Trophoblast cell (in vitro differentiated cells and primary cell): Measurements from ENCODE around the gene CPN2.

ENCODE experiments used
- DNase-seq, 2 donors: peaks; one replicate each; pipeline ENCODE4 v3.0.0-alpha.2; 2016
- H2AFZ ChIP-seq: 2 replicates; pipeline ENCODE4 v1.6.1; 2013; ENCODE audit warnings: low read length, moderate library complexity, mild to moderate bottlenecking; ENCODE audit not compliant: insufficient read depth, poor library complexity
- H2AK5ac ChIP-seq: 2 replicates; pipeline ENCODE4 v1.6.1; 2013; ENCODE audit warnings: mild to moderate bottlenecking, low read length
- H2BK120ac ChIP-seq: 2 replicates; pipeline ENCODE4 v1.6.1; 2013; ENCODE audit warnings: low read length, mild to moderate bottlenecking, moderate library complexity; ENCODE audit not compliant: insufficient read depth, poor library complexity
- H2BK12ac ChIP-seq: 2 replicates; pipeline ENCODE4 v1.6.1; 2013; ENCODE audit warnings: mild to moderate bottlenecking, low read length, moderate library complexity
- H2BK5ac ChIP-seq: 2 replicates; pipeline ENCODE4 v1.6.1; 2013; ENCODE audit warnings: low read length, low read depth, moderate library complexity, mild to moderate bottlenecking; ENCODE audit not compliant: poor library complexity
- H3K14ac ChIP-seq: 2 replicates; pipeline ENCODE4 v1.6.1; 2013; ENCODE audit warnings: mild to moderate bottlenecking, low read length
- H3K18ac ChIP-seq: 2 replicates; pipeline ENCODE4 v1.6.1; 2013; ENCODE audit warnings: mild to moderate bottlenecking, low read length
- H3K23ac ChIP-seq: 2 replicates; pipeline ENCODE4 v1.6.1; 2013; ENCODE audit warnings: low read length
- H3K27ac ChIP-seq: 2 replicates; pipeline ENCODE4 v1.5.1; 2013; ENCODE audit warnings: low read depth, mild to moderate bottlenecking, inconsistent platforms, low read length, moderate library complexity
- H3K27me3 ChIP-seq: 2 replicates; pipeline ENCODE4 v1.6.1; 2013; ENCODE audit warnings: inconsistent platforms, mild to moderate bottlenecking, low read length, moderate library complexity; ENCODE audit not compliant: insufficient read depth
- H3K36me3 ChIP-seq, 2 experiments: 1 replicate in 1 of 2; 2 replicates in 1 of 2; pipeline ENCODE4 v1.6.1; 2013; ENCODE audit warnings: low read length in 2 of 2, mild to moderate bottlenecking in 2 of 2, moderate library complexity in 1 of 2; ENCODE audit not compliant: insufficient read depth in 2 of 2, control insufficient read depth in 1 of 2
- H3K4ac ChIP-seq: 2 replicates; pipeline ENCODE4 v1.6.1; 2013; ENCODE audit warnings: low read depth, mild to moderate bottlenecking, low read length, moderate library complexity
- H3K4me1 ChIP-seq, 2 experiments: 1 replicate in 1 of 2; 2 replicates in 1 of 2; pipeline ENCODE4 v1.6.1; 2013; ENCODE audit warnings: low read length in 2 of 2, mild to moderate bottlenecking in 2 of 2, moderate library complexity in 1 of 2; ENCODE audit not compliant: insufficient read depth in 2 of 2, control insufficient read depth in 1 of 2
- H3K4me2 ChIP-seq: 2 replicates; pipeline ENCODE4 v1.6.1; 2013; ENCODE audit warnings: inconsistent platforms, mild to moderate bottlenecking, low read length, moderate library complexity
- H3K4me3 ChIP-seq: 2 replicates; pipeline ENCODE4 v1.5.1; 2013; ENCODE audit warnings: mild to moderate bottlenecking, low read depth, low read length, inconsistent platforms
- H3K79me1 ChIP-seq: one replicate; pipeline ENCODE4 v1.6.1; 2013; ENCODE audit warnings: low read length
- H3K79me2 ChIP-seq: 2 replicates; pipeline ENCODE4 v1.6.1; 2013; ENCODE audit warnings: low read length, mild to moderate bottlenecking; ENCODE audit not compliant: control insufficient read depth, insufficient read depth, poor library complexity
- H3K9ac ChIP-seq: 2 replicates; pipeline ENCODE4 v1.6.1; 2013; ENCODE audit warnings: mild to moderate bottlenecking, low read length
- H3K9me3 ChIP-seq: 2 replicates; pipeline ENCODE4 v1.6.1; 2013; ENCODE audit warnings: low read depth, mild to moderate bottlenecking, control low read depth, inconsistent platforms, low read length; ENCODE audit not compliant: insufficient read depth
- H4K12ac ChIP-seq: 2 replicates; pipeline ENCODE4 v1.6.1; 2013; ENCODE audit warnings: low read depth, mild to moderate bottlenecking, low read length, moderate library complexity
- H4K8ac ChIP-seq: 2 replicates; pipeline ENCODE4 v1.6.1; 2013; ENCODE audit warnings: low read depth, mild to moderate bottlenecking, low read length, moderate library complexity
- H4K91ac ChIP-seq: one replicate; pipeline ENCODE4 v1.6.1; 2013; ENCODE audit warnings: low read depth, mild to moderate bottlenecking, low read length, moderate library complexity
- WGBS: extraction: QIAGEN DNeasy Blood & Tissue Kit; methylation state at CpG from one replicate; pipeline ENCODE4 v1.1.7; 2013; ENCODE audit warnings: missing lambda C conversion rate; ENCODE audit not compliant: insufficient read length, insufficient coverage; ENCODE audit errors: extremely low coverage; 5-methylcytosine and 5-hydroxymethylcytosine counted together

CPN2 gene

GRCh38 chr3:194381460-194381875 lies 30.3 kb upstream of the CPN2 start:
- DNase-seq = no peak
- H2BK12ac ChIP-seq = no peak overlapping the region
- no peak overlapping the region for H4K8ac ChIP-seq
- no peak overlapping the region for H2AK5ac ChIP-seq
- H2AFZ ChIP-seq = no peak overlapping the region
- no peak overlapping the region for H3K4me3 ChIP-seq
- no peaks in the 10 kb centered on the region for H3K79me1 ChIP-seq
- no CpG with 5 or more reads among the region's 17 CpGs for WGBS
- H3K4me2 ChIP-seq = no peak overlapping the region
- no peak overlapping the region for H4K91ac ChIP-seq
- H3K23ac ChIP-seq = no peak overlapping the region
- no peak overlapping the region for H3K14ac ChIP-seq
- no peaks in the 10 kb centered on the region for H3K36me3 ChIP-seq
- no peak overlapping the region for H4K12ac ChIP-seq
- no peak overlapping the region for H3K18ac ChIP-seq
- H3K4ac ChIP-seq = no peak overlapping the region
- H3K9ac ChIP-seq = no peak overlapping the region
- H2BK120ac ChIP-seq = no peak overlapping the region
- no peaks in the 10 kb centered on the region for H3K27me3 ChIP-seq
- no peaks in the 10 kb centered on the region for H3K79me2 ChIP-seq
- H3K9me3 ChIP-seq = no peaks in the 10 kb centered on the region
- no peak overlapping the region for H3K27ac ChIP-seq
- no peak overlapping the region for H2BK5ac ChIP-seq
- H3K4me1 ChIP-seq = peaks cover 0 to 2% of the 10 kb centered on the region in 2 experiments

- WGBS = no CpG with 5 or more reads among the region's 7 CpGs
- H2AFZ ChIP-seq = no peak overlapping the region
- H3K4me3 ChIP-seq = no peak overlapping the region
- H3K4ac ChIP-seq = no peak overlapping the region
- H3K18ac ChIP-seq = no peak overlapping the region
- H3K14ac ChIP-seq = no peak overlapping the region
- no peak overlapping the region for H2BK12ac ChIP-seq
- H2AK5ac ChIP-seq = no peak overlapping the region
- no peak overlapping the region for H4K91ac ChIP-seq
- H3K4me1 ChIP-seq = peaks cover 0 to 2% of the 10 kb centered on the region in 2 experiments
- no peaks in the 10 kb centered on the region for H3K9me3 ChIP-seq
- no peaks in the 10 kb centered on the region for H3K79me1 ChIP-seq
- H4K12ac ChIP-seq = no peak overlapping the region
- no peaks in the 10 kb centered on the region for H3K36me3 ChIP-seq
- H3K9ac ChIP-seq = no peak overlapping the region
- no peak overlapping the region for H3K4me2 ChIP-seq
- H2BK120ac ChIP-seq = no peak overlapping the region
- H3K27me3 ChIP-seq = no peaks in the 10 kb centered on the region
- no peak overlapping the region for H3K27ac ChIP-seq
- no peaks in the 10 kb centered on the region for H3K79me2 ChIP-seq
- DNase-seq = no peak
- H3K23ac ChIP-seq = no peak overlapping the region
- H2BK5ac ChIP-seq = no peak overlapping the region
- no peak overlapping the region for H4K8ac ChIP-seq
These were observed 29.2 kb upstream of the CPN2 start for GRCh38 chr3:194380326-194380725.

DNA sequence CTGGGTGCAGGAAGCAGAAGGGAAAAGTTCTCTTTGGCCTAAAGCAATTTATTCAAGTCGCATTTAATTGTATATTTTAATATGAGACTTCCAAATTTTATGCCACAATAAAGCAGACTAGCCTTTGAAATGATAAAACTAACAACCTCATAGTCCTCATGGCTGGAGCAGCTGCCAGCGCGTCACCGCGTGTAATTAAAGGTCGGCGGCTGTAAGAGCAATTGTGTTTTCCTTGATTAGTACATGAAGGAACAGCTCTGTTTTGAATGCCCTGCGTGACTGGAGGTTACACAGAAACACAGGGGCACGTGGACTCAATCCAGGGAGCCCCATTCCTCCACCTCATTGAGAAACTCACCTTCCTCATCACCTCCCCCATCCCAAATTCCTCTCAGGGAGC lies 28.5 kb upstream of the CPN2 start:
- Histone ChIP-seq H2AFZ (no peak overlapping the region), H3K14ac (no peak overlapping the region), H3K9ac (no peak overlapping the region), H3K27ac (no peak overlapping the region), H2BK12ac (no peak overlapping the region), H3K36me3 (no peaks in the 10 kb centered on the region), H3K4me2 (no peak overlapping the region), H3K4ac (no peak overlapping the region), H3K4me3 (no peak overlapping the region), H2BK120ac (no peak overlapping the region), H3K4me1 (peaks cover 0 to 2% of the 10 kb centered on the region in 2 experiments), H3K23ac (no peak overlapping the region), H4K12ac (no peak overlapping the region), H2BK5ac (no peak overlapping the region), H2AK5ac (no peak overlapping the region), H3K9me3 (no peaks in the 10 kb centered on the region), H3K18ac (no peak overlapping the region), H3K79me2 (no peaks in the 10 kb centered on the region), H3K79me1 (no peaks in the 10 kb centered on the region), H3K27me3 (no peaks in the 10 kb centered on the region), H4K91ac (no peak overlapping the region), H4K8ac (no peak overlapping the region)
- no CpG with 5 or more reads among the region's 9 CpGs for WGBS
- DNase-seq = no peak

GRCh38 chr3:194379231-194379630 lies 28.1 kb upstream of the CPN2 start:
- Histone ChIP-seq H3K4me1 (peaks cover 0 to 2% of the 10 kb centered on the region in 2 experiments), H3K79me1 (no peaks in the 10 kb centered on the region), H2AK5ac (no peak overlapping the region), H3K27ac (no peak overlapping the region), H3K18ac (no peak overlapping the region), H3K9me3 (no peaks in the 10 kb centered on the region), H3K9ac (no peak overlapping the region), H3K27me3 (no peaks in the 10 kb centered on the region), H4K91ac (no peak overlapping the region), H2BK12ac (no peak overlapping the region), H4K8ac (no peak overlapping the region), H3K4ac (no peak overlapping the region), H3K4me2 (no peak overlapping the region), H3K23ac (no peak overlapping the region), H3K14ac (no peak overlapping the region), H3K79me2 (no peaks in the 10 kb centered on the region), H2AFZ (no peak overlapping the region), H2BK120ac (no peak overlapping the region), H2BK5ac (no peak overlapping the region), H3K36me3 (no peaks in the 10 kb centered on the region), H3K4me3 (no peak overlapping the region), H4K12ac (no peak overlapping the region)
- no peak for DNase-seq
- WGBS = no CpG with 5 or more reads among the region's 6 CpGs
